HFFc6 (cell line): ENCODE measurements around the gene LOXL3. TPM values are rescaled to one million over a fixed set of nuclear protein-coding genes. Genes with fewer than 3 reads are reported as not detected.

Experiments used
- DNase-seq: peaks from one replicate; pipeline ENCODE4 v3.0.0-alpha.2; 2018
- H3K27ac Mint-ChIP-seq: 2 replicates; pipeline ENCODE4 v1.8.0; 2020; ENCODE audit warnings: mild to moderate bottlenecking, mixed read lengths
- H3K27me3 Mint-ChIP-seq: 2 replicates; pipeline ENCODE4 v1.8.0; 2021; ENCODE audit warnings: mild to moderate bottlenecking, moderate library complexity, mixed read lengths; ENCODE audit not compliant: insufficient read depth
- H3K36me3 Mint-ChIP-seq: 2 replicates; pipeline ENCODE4 v1.8.0; 2021; ENCODE audit warnings: low read depth, mixed read lengths
- H3K4me1 Mint-ChIP-seq: 2 replicates; pipeline ENCODE4 v1.8.0; 2020; ENCODE audit warnings: low read depth, mixed read lengths
- H3K4me3 Mint-ChIP-seq: 2 replicates; pipeline ENCODE4 v1.8.0; 2020; ENCODE audit warnings: mild to moderate bottlenecking, moderate library complexity, mixed read lengths
- H3K9me3 Mint-ChIP-seq: 2 replicates; pipeline ENCODE4 v1.8.0; 2020; ENCODE audit warnings: mild to moderate bottlenecking, mixed read lengths
- CTCF ChIP-seq: fragments of 200-600 bp; sonication (generic); IDR thresholded peaks from 2 replicates; pipeline ENCODE4 v1.5.0; 2021; ENCODE audit warnings: antibody characterized with exemption, mild to moderate bottlenecking
- total RNA-seq, 6 experiments: library from RNA; stranded (reverse); fragmentation: NEBNext Ultra II Directional; extraction: Animal tissue kit (Norgen Biotek cat#: 25700); gene quantifications; 2 replicates in 1 of 6; 3 replicates in 5 of 6; pipeline ENCODE4 v1.2.3, GENCODE V29; 2021

Gene LOXL3
- total RNA-seq, 6 experiments from 2014 or later, result 59.4 to 76.5 (median 64.1) TPM

- peaks cover 12% of the 10 kb centered on the region for H3K36me3 Mint-ChIP-seq
- no peak overlapping the region for H3K27ac Mint-ChIP-seq
- DNase-seq, result no peak
- H3K27me3 Mint-ChIP-seq, result peaks cover 19% of the 10 kb centered on the region
- no peak for TF ChIP-seq CTCF
- H3K4me3 Mint-ChIP-seq, result peak overlapping the region; percentile 88; the same call in 1 of the 2 replicates
- no peaks in the 10 kb centered on the region for H3K9me3 Mint-ChIP-seq
- peaks cover 37% of the 10 kb centered on the region for H3K4me1 Mint-ChIP-seq
Measured at GRCh38 chr2:74499940-74500577, 53.7 kb downstream of the LOXL3 start.

GRCh38 chr2:74499267-74499939 lies 54.3 kb downstream of the LOXL3 start, which contains the start of gene LBX2:
Gene LBX2 (minus strand): TSS chr2:74499603. CDS start chr2:74499537, 66 bp downstream.
- TF ChIP-seq CTCF, result no peak
- H3K9me3 Mint-ChIP-seq, result no peaks in the 10 kb centered on the region
- peak within 1 kb of the TSS; percentile 88 for H3K4me3 Mint-ChIP-seq
- peaks cover 19% of the 10 kb centered on the region for H3K27me3 Mint-ChIP-seq
- H3K36me3 Mint-ChIP-seq, result peaks cover 6% of the 10 kb centered on the region
- peaks cover 31% of the 10 kb centered on the region for H3K4me1 Mint-ChIP-seq
- DNase-seq, result no peak
- H3K27ac Mint-ChIP-seq, result 0 out of 2 replicates have a peak within 1 kb of the TSS, but pooled peaks have one; percentile 37

GRCh38 chr2:74498500-74499266 lies 55.1 kb downstream of the LOXL3 start:
- 0 out of 2 replicates have a peak overlapping the region, but pooled peaks have one; percentile 37 for H3K27ac Mint-ChIP-seq
- H3K27me3 Mint-ChIP-seq, result peaks cover 19% of the 10 kb centered on the region
- H3K36me3 Mint-ChIP-seq, result peaks cover 8% of the 10 kb centered on the region
- no peak for DNase-seq
- no peak for TF ChIP-seq CTCF
- H3K9me3 Mint-ChIP-seq, result no peaks in the 10 kb centered on the region
- H3K4me1 Mint-ChIP-seq, result peaks cover 30% of the 10 kb centered on the region
- H3K4me3 Mint-ChIP-seq, result peak overlapping the region; percentile 88

GRCh38 chr2:74497777-74498499 lies 55.8 kb downstream of the LOXL3 start:
- no peak for TF ChIP-seq CTCF
- H3K4me1 Mint-ChIP-seq, result peaks cover 31% of the 10 kb centered on the region
- peak overlapping the region; percentile 88 for H3K4me3 Mint-ChIP-seq
- H3K27ac Mint-ChIP-seq, result no peak overlapping the region
- no peaks in the 10 kb centered on the region for H3K9me3 Mint-ChIP-seq
- peaks cover 17% of the 10 kb centered on the region for H3K27me3 Mint-ChIP-seq
- peaks cover 13% of the 10 kb centered on the region for H3K36me3 Mint-ChIP-seq
- no peak for DNase-seq
